ENCODE measurements around the gene JAKMIP1.
A peak's percentile ranks its signal among the peaks of the same experiment; 100 is the strongest.
"Not testable (repeated sequence)": the region's sequence is repeated elsewhere in the genome, so short reads cannot be mapped to it uniquely, and the experiment has no call there.

Gene JAKMIP1

GRCh38 chr4:6028168-6028567, 172.2 kb downstream of the JAKMIP1 start:
- DNase-seq: no peak

- DNase-seq: no peak
Measured at GRCh38 chr4:6027392-6027791, 173.0 kb downstream of the JAKMIP1 start.

GRCh38 chr4:6024313-6024960, 175.9 kb downstream of the JAKMIP1 start:
- DNase-seq: no peak

GRCh38 chr4:6023731-6024130, 176.6 kb downstream of the JAKMIP1 start:
- DNase-seq: no peak

- no peak for DNase-seq
Measured at GRCh38 chr4:6022607-6023288, 177.6 kb downstream of the JAKMIP1 start.

GRCh38 chr4:6021831-6022606, 178.3 kb downstream of the JAKMIP1 start:
- no peak for DNase-seq

GRCh38 chr4:6020613-6021012, 179.7 kb downstream of the JAKMIP1 start:
- no peak for DNase-seq

GRCh38 chr4:6019316-6020263, 180.8 kb downstream of the JAKMIP1 start:
- peak; percentile 71 for DNase-seq

- DNase-seq: no peak
Measured at GRCh38 chr4:6018331-6018730, 182.0 kb downstream of the JAKMIP1 start, which contains the start of gene C4orf50. C4orf50 (minus strand) TSS chr4:6018431.

GRCh38 chr4:6017800-6018199, 182.5 kb downstream of the JAKMIP1 start:
- no peak for DNase-seq

GRCh38 chr4:6017030-6017429, 183.3 kb downstream of the JAKMIP1 start:
- DNase-seq: no peak

- no peak for DNase-seq
Measured at GRCh38 chr4:6013564-6013963, 186.8 kb downstream of the JAKMIP1 start.

- DNase-seq: no peak
Measured at GRCh38 chr4:6012200-6012599, 188.1 kb downstream of the JAKMIP1 start.

- DNase-seq: no peak
Measured at GRCh38 chr4:6011686-6012085, 188.7 kb downstream of the JAKMIP1 start.

GRCh38 chr4:6011271-6011671, 189.1 kb downstream of the JAKMIP1 start:
- DNase-seq: no peak

GRCh38 chr4:6010789-6011188, 189.6 kb downstream of the JAKMIP1 start:
- DNase-seq: no peak

- no peak for DNase-seq
Measured at GRCh38 chr4:6009452-6009851, 190.9 kb downstream of the JAKMIP1 start.

- no peak for DNase-seq
Measured at GRCh38 chr4:6008766-6009385, 191.5 kb downstream of the JAKMIP1 start.

GRCh38 chr4:6008092-6008551, 192.2 kb downstream of the JAKMIP1 start:
- no peak for DNase-seq

- no peak for DNase-seq
Measured at GRCh38 chr4:6005175-6005574, 195.2 kb downstream of the JAKMIP1 start.

- DNase-seq: not testable (repeated sequence)
Measured at GRCh38 chr4:6003485-6003884, 196.9 kb downstream of the JAKMIP1 start.

GRCh38 chr4:6002926-6003325, 197.4 kb downstream of the JAKMIP1 start:
- no peak for DNase-seq
